ENCODE measurements around the gene ACOX1. TPM values are rescaled to one million over a fixed set of nuclear protein-coding genes. Genes with fewer than 3 reads are reported as not detected.

ACOX1 gene
- total RNA-seq, 1 experiment from 2014 or later = 40.9 TPM

DNA sequence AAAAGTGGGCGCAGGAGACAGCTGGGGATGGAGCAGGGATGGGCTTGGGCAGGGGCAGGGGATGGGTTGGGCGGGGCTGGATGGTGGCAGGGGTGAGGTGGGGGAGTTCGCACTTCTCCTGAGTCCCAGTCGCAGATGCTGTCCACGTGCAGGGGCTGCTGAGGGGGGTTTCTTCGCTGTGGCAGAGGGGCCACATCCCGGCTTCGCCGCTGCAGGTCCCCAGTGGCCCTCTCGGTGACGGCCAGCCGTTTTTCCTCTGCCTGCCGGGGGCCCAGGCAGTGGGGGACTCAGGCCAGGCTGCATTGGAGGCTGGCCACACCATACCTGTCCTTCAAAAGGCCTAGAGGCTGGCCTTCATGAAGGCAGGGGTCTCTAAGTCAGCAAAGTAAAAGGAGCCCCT lies 39.8 kb upstream of the ACOX1 start (continued):
- no peak for TF ChIP-seq PRRX2 (CRISPR knock-in tag; IDR thresholded peaks at IDR 0.05)
- no peak for TF ChIP-seq TEAD1 (CRISPR knock-in tag; IDR thresholded peaks at IDR 0.05)

DNA sequence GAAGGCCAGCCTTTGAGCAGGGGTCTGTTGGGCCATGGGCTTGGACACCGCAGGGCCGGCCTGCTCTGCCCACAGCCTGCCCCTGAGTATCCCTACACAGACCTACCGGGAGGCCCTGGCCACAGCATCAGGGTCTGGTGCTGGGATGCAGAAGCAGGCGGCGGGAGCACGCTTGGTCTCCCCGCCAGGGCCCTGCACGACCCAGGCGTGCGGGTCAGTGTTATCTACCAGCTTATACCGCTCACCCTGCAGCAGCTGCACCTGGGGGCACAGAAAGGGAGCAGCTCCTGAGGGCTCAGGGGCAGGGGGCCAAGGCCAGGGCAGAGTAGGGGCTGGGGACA lies 39.3 kb upstream of the ACOX1 start:
- no peak for ATAC-seq

DNA sequence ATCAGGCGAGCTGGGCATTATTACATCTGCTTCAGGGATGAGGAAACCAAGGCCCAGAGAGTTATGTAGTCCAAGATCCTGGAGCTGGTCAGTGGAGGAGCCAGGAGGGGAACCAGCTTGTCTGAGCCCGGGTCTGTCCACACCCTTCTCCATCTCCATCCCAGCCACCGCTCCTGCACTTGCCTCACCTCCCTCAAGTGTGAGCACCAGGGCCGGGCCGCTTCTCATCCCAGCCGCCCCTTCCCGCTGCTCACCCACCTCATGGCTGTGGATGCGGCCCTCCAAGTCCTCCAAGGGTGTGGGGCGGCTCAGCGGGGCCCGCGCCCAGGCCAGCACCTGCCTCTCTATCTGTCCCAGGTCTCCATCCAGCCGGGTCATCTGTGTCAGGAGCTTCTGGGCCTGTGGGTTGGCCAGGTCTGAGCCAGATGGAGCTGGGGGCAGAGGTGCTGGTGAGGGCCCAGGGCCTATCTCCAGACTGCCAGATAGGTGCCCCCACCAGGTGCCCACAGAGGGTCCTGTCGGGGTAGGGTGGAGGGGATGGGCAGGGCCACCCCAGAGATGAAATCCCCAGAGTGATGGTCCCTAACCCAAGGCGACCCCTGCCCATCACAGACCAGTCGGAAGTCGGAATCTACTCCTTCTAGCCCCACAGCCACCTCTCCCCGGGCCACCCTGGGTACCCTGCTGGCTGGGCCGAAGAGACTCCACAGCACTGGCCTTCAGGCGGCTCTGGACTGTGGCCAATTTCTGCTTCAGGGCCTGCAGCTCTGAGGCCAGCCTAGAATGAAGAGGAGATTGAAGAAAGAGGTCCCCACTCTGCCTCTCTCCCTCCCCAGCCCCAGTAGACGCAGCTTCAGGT lies 38.7 kb upstream of the ACOX1 start:
- POLR2A ChIA-PET = no interaction called here
- Mint-ChIP-seq H3K36me3 (no peaks in the 10 kb centered on the region), H3K4me1 (0 out of 2 replicates have a peak, but pooled peaks cover 2% of the 10 kb centered on the region), H3K27ac (no peak overlapping the region), H3K27me3 (ENCODE audit: low read depth) (no peaks in the 10 kb centered on the region), H3K9me3 (no peaks in the 10 kb centered on the region), H3K4me3 (no peak overlapping the region)
- CTCF ChIA-PET = interaction anchor here (1.0 to 5.8 kb wide), 3 partner anchors 13 to 261 kb away, joined by 3 to 72 read pairs (median 6); no protein-coding TSS in a partner anchor
- no peak for DNase-seq (ENCODE audit: low spot score)
- ATAC-seq = no peak
- TF ChIP-seq ZNF219 (CRISPR knock-in tag; IDR thresholded peaks at IDR 0.05; ENCODE audit: borderline replicate concordance) = no peak
- no peak for TF ChIP-seq PRRX2 (CRISPR knock-in tag; IDR thresholded peaks at IDR 0.05)
- no peak for TF ChIP-seq ATF3 (CRISPR knock-in tag; conservative IDR thresholded peaks at IDR 0.05)
- no peak for TF ChIP-seq CBFB (CRISPR knock-in tag; IDR thresholded peaks at IDR 0.05; ENCODE audit: low read depth)
- TF ChIP-seq NFATC4 (CRISPR knock-in tag; IDR thresholded peaks at IDR 0.05) = no peak
- TF ChIP-seq GABPB1 (CRISPR knock-in tag; IDR thresholded peaks at IDR 0.05) = no peak
- no peak for TF ChIP-seq ZNF121 (CRISPR knock-in tag; IDR thresholded peaks at IDR 0.05)
- TF ChIP-seq, protein P1, sequence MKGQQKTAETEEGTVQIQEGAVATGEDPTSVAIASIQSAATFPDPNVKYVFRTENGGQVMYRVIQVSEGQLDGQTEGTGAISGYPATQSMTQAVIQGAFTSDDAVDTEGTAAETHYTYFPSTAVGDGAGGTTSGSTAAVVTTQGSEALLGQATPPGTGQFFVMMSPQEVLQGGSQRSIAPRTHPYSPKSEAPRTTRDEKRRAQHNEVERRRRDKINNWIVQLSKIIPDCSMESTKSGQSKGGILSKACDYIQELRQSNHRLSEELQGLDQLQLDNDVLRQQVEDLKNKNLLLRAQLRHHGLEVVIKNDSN (CRISPR knock-in tag; IDR thresholded peaks at IDR 0.05) = no peak
- no peak for TF ChIP-seq RORB (CRISPR knock-in tag; IDR thresholded peaks at IDR 0.05)
- TF ChIP-seq, protein P2, sequence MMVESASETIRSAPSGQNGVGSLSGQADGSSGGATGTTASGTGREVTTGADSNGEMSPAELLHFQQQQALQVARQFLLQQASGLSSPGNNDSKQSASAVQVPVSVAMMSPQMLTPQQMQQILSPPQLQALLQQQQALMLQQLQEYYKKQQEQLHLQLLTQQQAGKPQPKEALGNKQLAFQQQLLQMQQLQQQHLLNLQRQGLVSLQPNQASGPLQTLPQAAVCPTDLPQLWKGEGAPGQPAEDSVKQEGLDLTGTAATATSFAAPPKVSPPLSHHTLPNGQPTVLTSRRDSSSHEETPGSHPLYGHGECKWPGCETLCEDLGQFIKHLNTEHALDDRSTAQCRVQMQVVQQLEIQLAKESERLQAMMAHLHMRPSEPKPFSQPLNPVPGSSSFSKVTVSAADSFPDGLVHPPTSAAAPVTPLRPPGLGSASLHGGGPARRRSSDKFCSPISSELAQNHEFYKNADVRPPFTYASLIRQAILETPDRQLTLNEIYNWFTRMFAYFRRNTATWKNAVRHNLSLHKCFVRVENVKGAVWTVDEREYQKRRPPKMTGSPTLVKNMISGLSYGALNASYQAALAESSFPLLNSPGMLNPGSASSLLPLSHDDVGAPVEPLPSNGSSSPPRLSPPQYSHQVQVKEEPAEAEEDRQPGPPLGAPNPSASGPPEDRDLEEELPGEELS (CRISPR knock-in tag; IDR thresholded peaks at IDR 0.05) = no peak
- TF ChIP-seq FOXJ3 (CRISPR knock-in tag; IDR thresholded peaks at IDR 0.05; ENCODE audit: borderline replicate concordance) = no peak
- no peak for TF ChIP-seq NFYB (CRISPR knock-in tag; conservative IDR thresholded peaks at IDR 0.05; ENCODE audit: low read depth)

More for the DNA sequence above, 39.3 kb upstream of the ACOX1 start:
- no peaks in the 10 kb centered on the region for H3K9me3 Mint-ChIP-seq
- no peaks in the 10 kb centered on the region for H3K27me3 Mint-ChIP-seq (ENCODE audit: low read depth)
- DNase-seq (ENCODE audit: low spot score) = no peak
- TF ChIP-seq CTCF (IDR thresholded peaks at IDR 0.05) (no peak), MXD4 (CRISPR knock-in tag; IDR thresholded peaks at IDR 0.05; ENCODE audit: borderline replicate concordance) (no peak), NFYB (CRISPR knock-in tag; conservative IDR thresholded peaks at IDR 0.05; ENCODE audit: low read depth) (no peak), ZBTB21 (CRISPR knock-in tag; IDR thresholded peaks at IDR 0.05; ENCODE audit: borderline replicate concordance) (no peak), SP1 (CRISPR knock-in tag; conservative IDR thresholded peaks at IDR 0.05) (no peak), FOXJ3 (CRISPR knock-in tag; IDR thresholded peaks at IDR 0.05; ENCODE audit: borderline replicate concordance) (no peak), ATF2 (CRISPR knock-in tag; IDR thresholded peaks at IDR 0.05; ENCODE audit: borderline replicate concordance, low read depth) (no peak), GTF2I (CRISPR knock-in tag; conservative IDR thresholded peaks at IDR 0.05) (no peak), FOXP1 (CRISPR knock-in tag; IDR thresholded peaks at IDR 0.05; ENCODE audit: borderline replicate concordance) (no peak), TCF7 (CRISPR knock-in tag; IDR thresholded peaks at IDR 0.05; ENCODE audit: low read depth) (no peak), MAX (CRISPR knock-in tag; IDR thresholded peaks at IDR 0.05) (no peak), RELA (CRISPR knock-in tag; IDR thresholded peaks at IDR 0.05; ENCODE audit: borderline replicate concordance) (no peak)
- TF ChIP-seq, protein P3, sequence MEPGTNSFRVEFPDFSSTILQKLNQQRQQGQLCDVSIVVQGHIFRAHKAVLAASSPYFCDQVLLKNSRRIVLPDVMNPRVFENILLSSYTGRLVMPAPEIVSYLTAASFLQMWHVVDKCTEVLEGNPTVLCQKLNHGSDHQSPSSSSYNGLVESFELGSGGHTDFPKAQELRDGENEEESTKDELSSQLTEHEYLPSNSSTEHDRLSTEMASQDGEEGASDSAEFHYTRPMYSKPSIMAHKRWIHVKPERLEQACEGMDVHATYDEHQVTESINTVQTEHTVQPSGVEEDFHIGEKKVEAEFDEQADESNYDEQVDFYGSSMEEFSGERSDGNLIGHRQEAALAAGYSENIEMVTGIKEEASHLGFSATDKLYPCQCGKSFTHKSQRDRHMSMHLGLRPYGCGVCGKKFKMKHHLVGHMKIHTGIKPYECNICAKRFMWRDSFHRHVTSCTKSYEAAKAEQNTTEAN (CRISPR knock-in tag; IDR thresholded peaks at IDR 0.05) = no peak
- no peak overlapping the region for H3K27ac Mint-ChIP-seq
- H3K36me3 Mint-ChIP-seq = no peaks in the 10 kb centered on the region
- POLR2A ChIA-PET = no interaction called here
- CTCF ChIA-PET = interaction anchor here (1.0 to 5.8 kb wide), 3 partner anchors 14 to 261 kb away, joined by 3 to 72 read pairs (median 6); no protein-coding TSS in a partner anchor
- H3K4me3 Mint-ChIP-seq = no peak overlapping the region
- 0 out of 2 replicates have a peak, but pooled peaks cover 2% of the 10 kb centered on the region for H3K4me1 Mint-ChIP-seq

Data from WTC11 (cell line).